IPS-NIHi11 (cell line): ENCODE measurements around the gene ADA.

ENCODE experiments used
- DNase-seq: peaks from one replicate; pipeline ENCODE4 v3.0.0; 2012; ENCODE audit warnings: mixed read lengths, low spot score

Gene ADA

DNA sequence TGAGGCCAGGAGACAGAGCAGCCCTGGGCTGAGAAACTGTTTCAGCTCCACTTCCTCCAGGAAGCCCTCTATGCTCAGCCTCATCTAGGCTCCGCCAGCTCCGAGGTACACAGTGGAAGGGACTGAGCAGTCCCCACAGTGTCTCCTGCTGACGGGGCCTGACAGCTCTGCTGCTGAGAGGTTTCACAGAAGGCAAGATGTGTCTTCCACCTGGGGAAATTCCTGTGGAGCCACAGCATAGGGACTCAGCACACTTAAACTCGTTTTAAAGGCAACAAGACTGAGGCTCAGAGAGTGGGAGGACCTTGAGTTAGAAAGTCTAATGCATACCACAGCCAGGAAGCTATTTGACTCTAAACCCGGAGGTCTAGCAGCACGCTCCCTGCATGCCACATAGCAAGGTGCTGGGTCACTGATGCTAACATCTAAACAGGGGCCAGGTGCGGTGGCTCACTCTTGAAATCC is 6.8 kb downstream of the ADA start:
- DNase-seq: no peak

- DNase-seq: no peak
Measured at GRCh38 chr20:44644230-44644617, 7.3 kb downstream of the ADA start.

DNA sequence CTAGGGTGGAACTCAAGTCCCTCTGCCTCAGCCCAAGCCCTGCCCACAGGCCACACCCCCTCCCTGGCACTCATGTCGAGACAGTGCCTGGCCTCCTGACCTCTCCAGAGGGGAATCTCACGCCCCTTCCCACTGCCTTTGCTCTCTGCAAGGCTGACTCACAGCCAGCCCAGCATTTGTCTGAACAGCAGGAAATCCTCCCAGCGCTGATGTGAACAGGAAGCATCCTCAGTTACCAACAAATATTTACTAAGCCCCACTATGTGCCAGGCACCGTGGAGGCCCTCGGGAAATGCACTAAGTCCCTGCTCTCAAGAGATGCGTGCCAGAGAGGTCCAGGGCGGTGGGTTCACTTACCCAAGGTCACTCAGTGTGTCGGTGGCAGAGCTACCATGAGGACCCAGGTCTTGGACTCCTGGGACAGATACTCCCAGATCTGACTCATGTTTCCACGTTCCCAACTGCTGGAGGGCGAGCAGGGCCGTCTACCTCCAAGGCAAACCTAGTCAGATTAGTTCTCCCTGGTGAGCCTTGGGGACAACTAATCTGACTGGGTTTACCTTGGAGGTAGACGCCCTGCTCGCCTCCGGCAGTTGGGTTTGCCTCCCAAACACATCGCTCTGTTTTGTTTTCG is 7.8 kb downstream of the ADA start:
- peak; percentile 41 for DNase-seq

DNA sequence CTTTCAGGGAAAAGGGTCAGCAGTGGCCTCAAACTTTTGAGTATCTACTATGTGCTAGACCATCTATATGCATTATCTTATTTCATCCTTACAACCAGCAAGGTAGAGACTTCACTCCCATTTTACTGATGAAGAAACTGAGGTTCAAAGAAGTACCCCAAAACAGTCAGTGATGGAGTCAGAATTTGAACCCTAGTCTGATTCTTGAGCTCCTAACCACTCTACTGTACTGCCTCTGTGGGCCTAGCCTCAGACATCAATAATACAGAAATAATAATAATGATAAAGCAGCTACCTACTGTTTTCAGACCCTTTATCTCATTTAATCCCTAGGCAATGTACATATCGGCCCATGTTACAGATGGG is 8.4 kb downstream of the ADA start:
- no peak for DNase-seq

DNA sequence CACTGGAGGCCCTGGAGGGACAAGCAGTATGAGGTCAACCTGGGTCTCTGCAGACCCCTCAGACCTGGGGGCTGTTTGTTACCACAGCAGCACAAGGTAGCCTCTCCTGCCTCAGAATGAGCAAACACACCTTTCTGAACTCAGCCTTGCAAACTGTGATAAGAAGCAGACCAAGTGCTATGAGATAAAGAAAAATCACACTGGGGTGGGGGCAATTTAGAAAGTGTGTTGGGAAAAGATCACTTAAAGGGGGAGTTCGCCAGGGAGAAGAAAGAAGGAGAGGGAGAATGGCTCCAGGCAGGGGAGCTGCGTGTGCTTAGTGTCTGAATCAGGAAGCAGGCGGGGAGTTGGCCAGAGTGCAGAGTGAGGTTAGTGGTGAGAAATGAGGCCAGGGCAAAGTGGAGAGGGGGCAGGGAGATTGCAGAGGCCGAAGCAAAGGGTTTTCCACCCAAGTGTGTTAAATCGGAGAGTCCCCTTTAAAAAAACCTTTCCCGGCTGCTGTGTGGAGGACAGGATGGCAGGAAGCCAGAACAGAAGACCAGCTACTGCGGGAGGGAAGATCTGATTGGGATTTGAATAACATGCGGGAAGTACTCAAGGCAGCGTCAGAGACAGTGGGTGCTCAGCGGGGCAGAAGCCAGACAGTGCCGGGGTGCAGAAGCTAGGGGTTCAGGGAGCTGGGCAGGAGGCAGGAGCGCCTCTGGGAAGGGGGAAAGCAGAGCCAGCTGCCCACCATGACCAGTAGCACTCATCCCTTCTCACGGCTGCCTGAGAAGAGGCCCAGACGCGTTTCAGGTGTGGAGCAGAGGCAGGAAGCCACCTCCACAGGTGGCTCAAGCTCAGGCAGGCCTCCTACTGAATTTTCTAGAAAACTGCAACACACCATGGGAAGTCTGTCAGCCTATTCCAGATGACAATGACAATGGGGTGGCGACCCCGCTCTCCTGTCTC is 9.0 kb downstream of the ADA start:
- peak; percentile 55 for DNase-seq

DNA sequence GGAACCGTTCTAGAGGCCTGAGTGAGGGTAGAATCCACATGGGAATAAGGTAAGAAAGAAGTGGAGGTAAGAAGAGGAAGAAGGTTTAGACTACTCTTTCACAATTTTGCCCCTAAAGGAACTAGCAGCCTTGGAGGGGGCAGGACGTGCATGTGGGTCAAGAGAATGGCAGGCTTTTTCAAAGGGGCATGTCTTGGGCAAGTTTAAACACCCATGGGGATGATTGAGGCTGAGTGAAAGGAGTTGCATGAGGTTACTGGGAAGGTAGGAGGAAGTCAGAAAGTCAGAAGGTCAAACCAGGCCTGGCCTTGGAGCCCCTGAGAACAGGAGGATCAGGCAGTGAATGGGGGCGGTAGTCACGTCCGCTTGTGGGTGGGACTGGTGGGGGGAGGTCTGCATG is 10.2 kb downstream of the ADA start:
- no peak for DNase-seq

- DNase-seq: no peak
Measured at GRCh38 chr20:44640522-44640921, 11.0 kb downstream of the ADA start.

GRCh38 chr20:44637522-44638372 is 13.8 kb downstream of the ADA start:
- DNase-seq: no peak

GRCh38 chr20:44637042-44637441 is 14.5 kb downstream of the ADA start:
- no peak for DNase-seq

DNA sequence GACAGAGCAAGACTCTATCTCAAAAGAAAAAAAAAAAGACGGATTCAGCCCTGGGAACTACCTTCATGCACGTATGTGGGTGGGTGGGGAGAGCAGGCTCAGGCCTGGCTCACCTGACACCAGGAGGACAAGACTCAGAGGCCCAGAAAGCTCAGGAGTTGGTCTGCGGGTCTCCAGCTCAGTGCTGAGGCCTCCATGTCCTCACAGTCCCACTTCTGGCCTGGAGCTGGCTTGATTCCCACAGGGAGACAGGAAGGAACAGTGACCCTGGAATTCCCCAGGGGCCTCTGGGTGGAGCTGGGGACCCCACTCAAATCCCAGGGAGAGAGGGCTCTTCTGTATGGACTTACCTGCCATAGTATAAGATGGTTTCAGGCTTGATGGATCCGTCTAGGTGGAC is 15.6 kb downstream of the ADA start:
- DNase-seq: no peak

DNA sequence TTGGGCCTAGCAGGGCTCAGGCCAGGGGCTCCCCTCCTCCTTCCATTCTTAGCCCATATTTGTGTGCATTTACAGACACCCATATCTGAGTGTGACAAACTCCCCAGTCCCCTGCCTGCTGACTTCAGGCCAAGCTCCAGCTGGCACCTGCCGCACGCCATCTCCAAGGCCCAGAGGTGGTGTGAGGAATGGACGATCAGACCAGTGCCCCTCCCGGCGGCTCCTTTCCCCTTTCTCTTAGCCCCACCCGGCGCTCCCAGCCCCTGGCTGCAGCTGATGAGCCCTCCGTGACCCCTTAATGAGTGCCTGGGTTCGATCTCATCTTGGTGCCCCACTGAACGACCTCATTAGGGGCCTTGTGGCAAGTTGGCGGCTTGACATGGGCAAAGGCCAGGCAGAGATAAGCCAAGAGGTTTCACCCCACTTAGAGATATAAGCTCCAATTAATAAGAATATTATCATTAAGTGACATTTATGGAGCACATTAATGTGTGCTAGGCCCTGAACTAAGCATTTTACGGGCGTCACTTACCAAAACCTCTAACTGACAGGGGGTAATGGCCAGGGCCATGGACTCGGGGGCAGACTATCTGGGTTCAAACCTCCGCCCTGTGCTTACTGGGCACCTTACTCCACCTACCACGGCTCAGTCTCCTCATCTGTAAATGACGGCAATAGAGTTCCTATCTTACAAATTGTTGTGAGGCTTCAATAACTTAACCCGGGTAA is 17.5 kb downstream of the ADA start:
- DNase-seq: no peak

GRCh38 chr20:44633187-44633810 is 18.2 kb downstream of the ADA start:
- no peak for DNase-seq

DNA sequence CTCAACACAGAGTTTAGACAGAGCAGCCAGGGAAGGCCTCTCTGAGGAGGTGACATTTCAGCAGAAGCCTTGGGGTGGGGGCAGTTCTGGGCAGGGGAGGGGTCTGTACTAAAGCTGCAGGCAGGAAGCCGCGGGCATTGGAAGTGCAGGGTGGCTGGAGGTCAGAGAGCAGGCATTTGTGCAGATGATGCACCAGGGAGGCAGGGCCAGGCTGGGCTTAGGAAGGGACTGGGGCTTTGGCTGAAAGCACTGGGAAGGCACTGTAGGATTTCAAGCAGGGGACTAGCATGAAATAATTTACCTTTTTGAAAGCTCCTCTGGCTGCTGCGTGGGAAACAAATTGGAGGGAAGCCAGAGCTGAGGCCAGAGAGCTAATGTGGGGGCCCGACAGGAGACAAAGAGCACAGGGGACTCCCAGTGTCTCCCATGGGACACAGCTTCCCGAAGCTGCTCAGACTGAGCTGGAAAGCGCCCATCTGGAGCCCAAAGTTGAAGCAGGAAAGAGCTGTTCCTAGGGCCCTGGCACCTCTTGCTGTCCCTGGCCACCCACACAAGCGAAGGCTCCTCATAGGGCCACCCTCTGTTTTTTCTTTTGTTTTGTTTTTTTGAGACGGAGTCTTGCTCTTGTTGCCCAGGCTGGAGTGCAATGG is 19.3 kb downstream of the ADA start:
- DNase-seq: no peak

GRCh38 chr20:44630297-44630696 is 21.2 kb downstream of the ADA start:
- DNase-seq: no peak

- DNase-seq: no peak
Measured at GRCh38 chr20:44629542-44629941, 22.0 kb downstream of the ADA start.

DNA sequence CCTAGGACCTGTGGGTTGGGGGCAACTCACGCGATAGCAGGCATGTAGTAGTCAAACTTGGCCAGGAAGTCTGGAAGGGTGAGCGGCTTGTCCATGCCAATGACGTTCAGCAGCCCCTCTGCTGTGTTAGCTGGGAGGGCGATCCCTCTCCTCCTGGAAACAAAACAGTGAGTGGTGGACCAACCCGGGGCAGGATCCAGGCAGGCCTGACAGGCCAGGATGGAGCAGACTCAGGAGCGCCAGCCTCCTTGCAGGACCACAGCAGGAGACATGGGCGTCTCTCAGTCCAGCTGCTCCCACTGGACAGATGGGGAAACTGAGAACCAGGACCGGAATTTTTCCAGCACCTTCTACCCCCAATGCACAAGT is 22.5 kb downstream of the ADA start:
- no peak for DNase-seq

DNA sequence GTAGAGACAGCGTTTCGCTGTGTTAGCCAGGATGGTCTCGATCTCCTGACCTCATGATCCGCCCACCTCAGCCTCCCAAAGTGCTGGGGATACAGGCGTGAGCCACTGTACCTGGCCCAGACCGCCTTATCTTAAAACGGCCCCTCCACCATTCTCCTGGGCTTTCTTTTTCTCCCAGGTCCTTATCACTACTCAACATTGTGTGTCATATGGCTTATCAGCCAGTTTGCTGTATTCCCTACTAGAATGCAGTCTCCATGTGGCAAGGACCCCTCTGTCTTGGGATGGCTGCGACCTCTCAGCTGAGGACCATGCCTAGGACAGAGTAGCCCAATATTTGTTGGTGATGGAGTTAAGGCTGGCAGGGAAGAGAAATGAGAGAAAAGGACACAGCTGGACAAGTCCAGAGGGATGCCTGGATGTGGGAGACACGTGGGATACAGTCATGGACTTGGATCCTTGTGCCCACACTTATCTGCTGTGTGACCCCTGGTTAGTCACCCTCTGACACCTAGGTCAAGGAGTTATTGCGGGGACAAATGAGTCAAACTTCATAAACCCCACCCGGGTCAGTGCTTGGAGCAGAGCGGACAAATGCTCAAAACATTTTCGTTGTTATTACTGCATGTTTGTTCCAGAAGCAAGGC is 24.0 kb downstream of the ADA start:
- no peak for DNase-seq

DNA sequence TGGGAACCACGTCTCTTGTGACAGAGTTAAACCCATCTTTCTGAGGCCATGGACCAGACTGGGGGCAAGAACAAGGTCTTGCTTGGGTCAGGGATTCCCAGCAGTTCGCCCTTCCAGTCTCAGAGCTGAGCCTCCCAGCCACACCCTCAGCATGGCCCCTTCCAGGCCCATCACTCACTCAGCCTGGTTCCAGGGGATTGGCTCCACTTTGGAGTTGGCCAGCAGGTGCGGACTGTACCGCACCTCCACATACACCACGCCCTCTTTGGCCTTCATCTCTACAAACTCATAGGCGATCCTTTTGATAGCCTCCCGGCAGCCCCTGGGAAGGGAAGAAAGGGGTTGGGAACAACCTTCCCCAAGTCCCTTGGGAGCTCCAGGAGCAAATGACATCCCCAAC is 25.2 kb downstream of the ADA start:
- no peak for DNase-seq

DNA sequence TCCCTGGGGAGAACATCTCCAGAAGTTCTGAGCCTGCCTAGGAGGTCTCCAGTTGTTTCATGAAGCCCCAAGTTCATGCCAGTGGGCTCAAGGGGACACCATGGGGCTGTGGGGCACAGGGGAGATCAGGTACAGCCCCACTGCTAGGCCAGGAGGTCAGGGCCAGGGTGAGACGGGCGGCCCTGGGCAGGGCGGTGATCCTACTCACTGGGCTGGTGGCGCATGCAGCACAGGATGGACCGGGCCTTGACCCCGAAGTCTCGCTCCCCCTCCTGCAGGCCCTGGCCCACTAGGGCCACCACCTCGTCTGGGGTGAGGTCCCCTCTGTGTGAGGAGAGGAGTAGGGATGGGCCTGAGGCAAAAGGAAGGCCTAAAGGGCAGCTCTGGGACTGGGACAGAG is 26.1 kb downstream of the ADA start:
- DNase-seq: no peak

GRCh38 chr20:44624743-44625271 is 26.7 kb downstream of the ADA start:
- no peak for DNase-seq
